ENCODE results near the gene CTNND2.

CTNND2 gene

GRCh38 chr5:10984021-10984715, 920.1 kb downstream of the CTNND2 start:
- DNase-seq (ENCODE audit: low spot score), result no peak

- DNase-seq (ENCODE audit: low spot score), result no peak
Observed at GRCh38 chr5:10982626-10983025, 921.6 kb downstream of the CTNND2 start.

- DNase-seq (ENCODE audit: low spot score), result no peak
Observed at GRCh38 chr5:10981932-10982331, 922.3 kb downstream of the CTNND2 start.

GRCh38 chr5:10977011-10977410, 927.2 kb downstream of the CTNND2 start:
- DNase-seq (ENCODE audit: low spot score), result no peak

DNA sequence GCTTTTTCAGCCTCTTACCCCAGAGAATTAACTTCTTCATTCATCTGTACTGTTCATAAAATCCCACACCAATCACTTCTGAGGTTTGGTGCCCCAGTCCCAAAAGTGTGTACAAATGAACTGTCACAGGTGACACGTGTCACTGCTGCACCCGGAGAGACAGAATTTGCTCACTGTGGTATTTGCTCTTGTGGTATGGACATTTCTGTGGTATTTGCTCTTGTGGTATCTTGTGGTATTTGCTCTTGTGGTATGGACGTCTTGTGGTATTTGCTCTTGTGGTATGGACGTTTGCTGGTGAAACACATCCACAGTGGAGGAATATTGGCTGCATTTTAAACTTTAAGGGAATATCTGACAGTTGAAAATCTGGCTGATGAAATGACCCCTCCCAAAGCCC, 928.3 kb downstream of the CTNND2 start:
- DNase-seq (ENCODE audit: low spot score), result no peak

DNA sequence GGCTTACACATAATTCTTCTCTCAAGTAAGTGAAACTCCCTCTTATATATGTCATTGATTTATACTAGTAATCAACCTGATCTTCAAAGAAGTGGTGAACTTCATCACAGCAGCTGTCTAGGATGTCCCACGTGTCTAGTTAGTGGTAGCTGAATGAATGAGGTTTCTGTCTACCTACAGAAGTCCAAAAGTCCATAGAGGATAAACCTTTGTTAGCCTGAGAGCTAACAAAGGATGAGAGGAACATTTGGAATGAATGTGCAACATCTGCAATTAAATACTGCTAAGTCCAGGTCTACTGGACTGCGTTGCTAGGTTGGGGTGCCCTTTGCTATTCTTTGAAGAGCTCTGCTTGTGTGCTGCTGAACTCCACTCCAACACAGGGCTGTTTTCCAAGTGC, 929.4 kb downstream of the CTNND2 start:
- DNase-seq (ENCODE audit: low spot score), result no peak

GRCh38 chr5:10973316-10973715, 930.9 kb downstream of the CTNND2 start:
- no peak for DNase-seq (ENCODE audit: low spot score)

DNA sequence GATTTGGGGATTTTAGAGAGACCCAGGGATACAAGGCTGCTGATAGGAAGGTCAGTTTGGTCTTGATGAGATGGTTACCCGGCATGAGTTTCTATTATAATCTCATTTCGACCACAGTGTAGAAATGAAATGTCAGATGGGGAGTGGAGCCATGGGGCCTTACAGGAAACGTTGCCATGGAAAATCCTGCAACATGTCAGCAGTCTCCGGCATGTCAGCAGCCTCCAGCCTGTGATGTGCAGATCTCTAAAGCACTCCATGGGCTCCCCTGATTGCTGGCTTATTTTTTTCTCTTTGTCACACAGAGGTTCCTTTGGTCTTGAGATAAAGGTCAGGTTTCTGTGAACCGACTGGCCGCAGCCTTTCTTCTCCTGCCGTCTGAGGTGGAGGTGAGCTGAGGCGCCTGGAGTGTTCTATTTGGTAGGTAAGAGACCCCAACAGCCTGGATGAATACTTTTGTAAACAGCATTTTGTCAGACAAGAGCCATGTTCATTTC, 934.5 kb downstream of the CTNND2 start:
- no peak for DNase-seq (ENCODE audit: low spot score)

- DNase-seq (ENCODE audit: low spot score), result no peak
Observed at GRCh38 chr5:10964806-10965205, 939.4 kb downstream of the CTNND2 start.

- no peak for DNase-seq (ENCODE audit: low spot score)
Observed at GRCh38 chr5:10958728-10959127, 945.5 kb downstream of the CTNND2 start.

DNA sequence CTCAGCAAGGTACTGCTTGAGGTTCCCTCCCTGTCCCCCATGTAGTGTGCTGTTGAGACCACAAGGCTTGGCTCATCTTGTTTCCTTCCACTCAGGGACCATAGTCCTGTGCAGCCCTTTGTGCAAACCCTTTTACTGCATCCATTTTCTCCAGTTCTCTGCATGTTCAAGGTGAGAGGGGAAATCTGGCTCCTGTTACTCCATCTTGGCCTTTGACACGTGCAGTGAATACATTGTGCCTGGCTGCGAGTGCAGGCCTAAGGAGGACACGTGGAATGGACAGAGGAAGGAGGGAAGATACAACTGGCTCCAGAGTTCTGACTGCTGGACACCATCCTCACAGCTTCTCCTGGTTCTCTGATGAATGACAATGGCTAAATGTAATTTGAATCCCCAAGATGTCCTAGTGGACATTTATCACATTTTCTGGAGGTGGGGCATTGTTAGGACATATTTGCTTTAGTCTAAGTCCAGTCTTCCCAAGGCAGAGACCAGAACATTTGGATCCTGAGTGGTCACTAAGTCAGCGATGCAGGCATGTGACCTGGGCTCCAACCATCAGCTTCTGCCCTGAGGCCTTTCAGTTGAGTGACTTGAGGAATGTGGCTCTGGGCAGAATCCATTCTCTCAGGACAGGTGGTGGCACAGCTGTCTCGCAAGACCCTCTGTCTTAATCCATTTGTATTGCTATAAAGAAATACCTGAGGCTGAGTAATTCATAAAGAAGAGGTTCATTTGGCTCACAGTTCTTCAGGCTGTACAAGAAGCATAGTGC, 954.2 kb downstream of the CTNND2 start:
- no peak for DNase-seq (ENCODE audit: low spot score)

- no peak for DNase-seq (ENCODE audit: low spot score)
Observed at GRCh38 chr5:10946050-10946449, 958.2 kb downstream of the CTNND2 start.

GRCh38 chr5:10941900-10942299, 962.3 kb downstream of the CTNND2 start:
- DNase-seq (ENCODE audit: low spot score), result no peak

GRCh38 chr5:10936081-10936855, 968.0 kb downstream of the CTNND2 start:
- no peak for DNase-seq (ENCODE audit: low spot score)

- no peak for DNase-seq (ENCODE audit: low spot score)
Observed at GRCh38 chr5:10935536-10935935, 968.7 kb downstream of the CTNND2 start.

DNA sequence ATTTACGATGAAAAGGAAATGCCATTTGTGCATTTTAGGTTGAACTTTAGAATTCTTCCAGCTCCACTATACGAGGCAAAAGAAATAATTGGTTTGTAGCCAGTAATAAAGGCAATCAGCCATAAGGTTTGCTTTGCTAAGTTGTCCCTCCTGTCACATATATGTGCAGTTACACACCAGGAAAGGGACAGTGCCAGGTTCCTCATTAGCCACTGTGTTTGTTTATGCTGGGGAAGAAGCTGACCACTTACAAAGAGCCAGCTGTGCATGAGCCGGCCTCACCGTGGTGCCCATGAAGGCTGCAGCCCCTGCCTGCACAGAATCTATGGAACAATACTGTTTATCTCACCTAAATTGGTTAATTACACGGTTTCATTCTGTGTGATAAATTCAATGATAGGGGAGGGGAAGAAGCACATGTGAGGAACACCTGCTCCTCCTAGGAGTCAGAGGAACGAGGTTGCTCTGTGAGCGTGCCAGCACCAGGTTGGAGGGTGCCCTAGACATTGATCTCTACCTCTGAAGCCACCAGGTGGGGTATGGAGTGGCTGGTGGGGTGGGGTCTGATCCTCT, 969.4 kb downstream of the CTNND2 start:
- no peak for DNase-seq (ENCODE audit: low spot score)

DNA sequence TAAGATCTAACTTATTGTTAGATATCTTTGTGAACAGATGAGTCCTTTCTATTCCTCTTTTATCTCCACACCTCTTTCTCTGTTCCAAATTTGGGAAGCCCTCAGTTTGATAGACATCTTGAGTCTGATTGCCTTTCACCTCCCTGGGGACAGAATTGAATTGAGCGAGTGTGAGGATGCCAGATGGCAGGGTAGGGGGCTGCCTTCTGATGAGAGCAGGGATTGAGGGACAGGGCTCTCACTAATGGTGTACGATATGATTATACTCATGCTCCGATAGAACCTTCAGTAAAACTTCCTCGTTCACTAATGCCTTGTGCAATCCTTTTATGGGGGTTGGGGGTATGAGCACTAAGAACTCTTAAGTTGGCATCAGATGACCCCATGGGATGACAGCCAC, 971.1 kb downstream of the CTNND2 start:
- DNase-seq (ENCODE audit: low spot score), result no peak

DNA sequence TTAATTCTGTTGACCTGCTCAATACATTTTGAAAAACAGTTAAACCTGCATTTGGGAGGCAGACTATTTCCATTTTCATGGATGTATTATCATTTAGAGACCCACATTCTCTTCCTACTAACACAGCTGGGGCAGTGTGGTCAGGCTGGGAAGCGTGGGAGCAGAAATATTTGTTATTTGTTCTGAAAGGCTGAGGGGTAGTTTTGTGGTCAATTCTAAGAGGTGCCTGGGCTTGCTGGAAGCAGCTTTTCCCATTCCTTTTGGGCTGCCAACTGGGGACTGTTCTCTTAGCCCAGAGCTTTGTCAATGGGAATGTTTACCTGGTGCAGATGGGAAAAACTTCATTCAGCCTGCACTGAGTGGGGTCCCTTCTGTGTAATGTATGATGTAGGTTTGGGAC, 971.8 kb downstream of the CTNND2 start:
- DNase-seq (ENCODE audit: low spot score), result no peak

- DNase-seq (ENCODE audit: low spot score), result no peak
Observed at GRCh38 chr5:10927608-10928007, 976.6 kb downstream of the CTNND2 start.

- DNase-seq (ENCODE audit: low spot score), result no peak
Observed at GRCh38 chr5:10923310-10923709, 980.9 kb downstream of the CTNND2 start.

All from NAMALWA (cell line).